SHP77 treated with DMSO at 0.1 percent for 48 hours (cell line): ENCODE results near the gene MTCL1.
"Not testable (repeated sequence)": the region's sequence is repeated elsewhere in the genome, so short reads cannot be mapped to it uniquely, and the experiment has no call there.

Experiments
- DNase-seq: peaks from one replicate; lab custom pipeline; 2025; lab: John Stamatoyannopoulos, UW

MTCL1 gene

DNA sequence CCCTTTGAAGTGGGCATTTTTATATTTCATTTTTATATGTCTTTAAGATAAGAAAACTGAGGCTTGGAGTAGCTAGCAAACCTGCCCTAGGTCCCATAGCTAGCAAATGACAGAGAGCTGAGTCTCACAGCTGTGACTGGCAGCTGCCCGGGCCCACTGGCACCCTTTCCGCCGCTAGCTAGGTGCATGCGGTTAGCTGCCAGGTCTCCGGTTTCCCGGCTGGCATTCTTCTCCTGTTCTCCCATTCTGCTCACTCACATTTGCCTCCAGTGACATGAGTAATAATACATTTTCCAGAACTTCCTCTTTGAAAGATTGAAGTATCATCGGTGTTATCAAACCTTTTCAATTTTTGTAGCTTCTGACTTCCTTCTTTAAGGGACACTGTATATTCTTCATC lies 38.7 kb downstream of the MTCL1 start:
- DNase-seq: no peak

DNA sequence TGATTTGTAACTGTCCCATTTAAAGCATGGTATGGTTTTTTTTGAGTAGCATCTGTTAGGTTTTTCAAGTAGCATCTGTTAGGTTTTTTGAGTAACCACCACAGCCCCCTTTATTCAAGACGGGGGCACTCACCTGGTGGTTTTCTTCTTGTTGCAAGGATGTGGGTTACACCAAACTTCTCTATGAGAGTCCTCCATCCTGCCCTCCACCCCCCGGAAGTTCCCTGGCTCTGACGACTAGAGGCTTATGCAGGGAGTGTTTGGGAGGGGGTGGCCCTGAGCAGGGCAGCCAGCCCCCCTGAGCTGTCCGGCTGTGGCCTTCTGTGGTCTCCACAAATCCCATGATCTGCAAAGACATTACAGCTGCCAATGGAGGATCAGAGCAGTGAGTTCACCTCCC lies 39.3 kb downstream of the MTCL1 start:
- DNase-seq: no peak

- DNase-seq: no peak
Measured at GRCh38 chr18:8745355-8746014, 40.1 kb downstream of the MTCL1 start.

GRCh38 chr18:8747440-8747937 lies 42.1 kb downstream of the MTCL1 start:
- no peak for DNase-seq

GRCh38 chr18:8749492-8749891 lies 44.1 kb downstream of the MTCL1 start:
- no peak for DNase-seq

GRCh38 chr18:8750954-8751415 lies 45.6 kb downstream of the MTCL1 start:
- no peak for DNase-seq

- DNase-seq: no peak
Measured at GRCh38 chr18:8751692-8752091, 46.3 kb downstream of the MTCL1 start.

GRCh38 chr18:8752329-8752728 lies 47.0 kb downstream of the MTCL1 start:
- no peak for DNase-seq

DNA sequence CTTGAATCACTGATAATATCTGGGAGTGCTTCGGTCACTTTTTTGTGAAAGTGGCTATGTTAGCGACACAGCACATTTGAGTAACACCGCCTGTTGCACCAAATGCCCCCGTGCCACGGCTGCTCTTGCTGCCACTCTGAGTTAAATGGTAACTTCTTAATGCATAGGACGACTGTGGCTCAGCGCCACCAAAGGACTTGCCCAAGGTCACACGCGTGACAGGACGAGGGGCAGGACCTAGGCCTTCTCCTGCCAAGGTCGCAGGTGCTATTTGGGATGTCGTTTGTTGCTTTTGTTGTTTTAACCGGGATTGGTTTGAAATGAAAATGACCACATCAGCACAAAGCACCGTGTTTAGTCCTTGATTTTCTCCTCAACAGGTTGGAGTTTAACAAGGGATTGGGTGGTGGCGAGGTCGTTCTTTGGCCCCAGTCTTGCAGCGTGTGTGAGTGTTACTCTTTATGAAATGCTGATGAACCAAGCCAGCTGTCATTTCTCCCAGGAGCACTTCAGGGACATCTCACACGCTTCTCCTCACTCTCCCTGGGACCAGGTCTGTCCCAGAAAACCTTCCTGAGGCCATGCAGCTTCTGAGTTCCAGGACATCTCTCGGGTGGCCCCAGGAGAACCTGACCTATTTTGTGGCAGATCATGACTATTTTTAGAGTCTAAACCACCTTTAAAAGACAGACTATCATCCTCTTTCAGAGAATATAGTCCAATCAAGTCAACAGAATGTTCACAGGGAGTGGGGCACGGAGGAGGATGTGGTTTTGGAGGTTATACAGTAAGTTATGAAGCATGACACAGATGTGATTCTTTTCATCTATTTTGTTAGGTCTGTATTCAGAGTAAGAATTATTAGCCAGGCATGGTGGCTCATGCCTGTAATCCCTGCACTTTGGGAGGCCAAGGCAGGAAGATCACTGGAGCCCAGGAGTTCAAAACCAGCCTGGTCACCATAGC lies 49.9 kb downstream of the MTCL1 start:
- no peak for DNase-seq

DNA sequence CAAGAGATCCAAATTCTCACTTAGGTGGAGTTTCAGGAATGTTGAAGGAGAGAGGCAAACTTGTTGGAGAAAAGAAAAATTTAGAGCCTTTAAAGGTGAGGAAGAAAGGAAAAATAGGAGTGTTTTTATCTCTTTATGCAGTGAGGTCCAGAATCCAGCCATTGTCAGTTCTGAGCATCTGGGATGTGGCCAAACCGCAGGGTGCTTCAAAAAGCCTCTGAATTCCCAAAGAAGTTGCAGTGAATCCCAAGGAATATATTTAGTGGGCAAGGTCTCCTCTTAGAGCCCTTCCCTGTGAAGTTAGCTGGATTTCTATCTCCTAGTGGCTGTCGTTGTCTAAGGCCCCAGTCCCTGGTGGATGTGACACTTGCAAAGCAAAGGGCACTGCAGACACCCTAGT lies 51.2 kb downstream of the MTCL1 start:
- DNase-seq: no peak

DNA sequence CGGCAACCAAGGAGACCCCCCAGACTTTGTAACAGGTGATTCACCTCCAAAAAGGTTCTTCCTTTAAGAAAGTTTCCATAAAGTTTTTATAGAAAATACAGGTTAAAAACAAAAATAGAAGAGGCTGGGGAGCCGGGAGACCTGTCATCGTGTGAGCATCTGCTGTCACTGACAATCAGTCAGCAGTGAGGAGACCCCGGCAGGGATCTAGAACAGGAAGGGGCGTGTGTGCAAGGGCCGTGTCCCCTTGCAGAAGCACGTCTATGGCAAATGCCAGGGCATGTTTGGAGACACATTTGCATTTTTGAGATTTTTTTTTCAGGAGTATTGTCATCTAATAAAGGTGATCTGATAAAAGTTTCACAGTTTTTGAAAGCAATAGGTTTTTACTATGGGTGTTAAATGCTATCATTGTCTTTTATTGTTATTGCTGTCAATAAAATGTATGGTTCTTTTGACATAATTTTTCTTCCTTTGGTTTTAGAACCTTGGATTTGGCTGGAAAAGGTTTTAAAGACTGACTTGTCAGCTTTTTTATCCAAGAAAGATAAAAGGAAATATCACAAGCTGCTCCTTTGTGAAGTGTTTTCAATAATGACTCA lies 52.1 kb downstream of the MTCL1 start:
- no peak for DNase-seq

DNA sequence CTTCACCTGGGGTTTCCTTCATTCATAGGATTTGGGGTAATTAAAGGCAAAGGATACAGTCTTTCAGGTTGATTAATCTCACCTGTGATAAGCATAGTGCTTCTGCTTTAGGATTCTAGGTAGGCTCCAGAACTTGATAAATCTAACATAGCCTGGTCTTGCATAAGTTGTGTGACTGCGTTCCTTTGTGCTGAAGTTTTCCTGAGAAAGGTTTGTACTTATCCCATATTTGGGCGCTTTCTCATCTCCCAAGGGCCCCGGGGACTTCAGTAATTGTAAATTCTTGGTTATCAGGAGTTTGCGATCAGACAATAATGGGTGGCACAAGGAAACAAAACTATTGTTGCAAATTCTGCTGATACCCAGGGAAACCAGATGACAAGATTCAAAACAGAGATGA lies 53.1 kb downstream of the MTCL1 start:
- DNase-seq: no peak

DNA sequence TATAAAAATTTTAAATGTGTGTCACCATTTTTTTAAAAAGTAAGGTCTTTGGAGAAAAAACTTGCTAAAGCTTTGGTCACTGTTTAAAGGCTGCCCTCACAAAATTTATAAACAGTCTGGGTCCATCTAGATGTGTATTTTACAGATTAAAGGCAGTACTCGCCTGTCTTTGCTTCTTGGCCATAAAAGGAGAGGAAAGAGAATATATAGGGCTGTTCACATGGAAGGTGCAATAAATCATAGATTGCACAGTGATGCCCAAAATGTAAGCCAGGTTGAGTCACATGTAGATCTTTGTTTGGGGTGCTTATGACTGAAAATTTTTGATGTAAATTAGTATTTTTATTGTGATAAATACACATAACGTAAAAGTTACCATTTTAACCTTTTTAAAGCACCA lies 55.6 kb downstream of the MTCL1 start:
- no peak for DNase-seq

- DNase-seq: not testable (repeated sequence)
Measured at GRCh38 chr18:8761535-8761934, 56.2 kb downstream of the MTCL1 start.

DNA sequence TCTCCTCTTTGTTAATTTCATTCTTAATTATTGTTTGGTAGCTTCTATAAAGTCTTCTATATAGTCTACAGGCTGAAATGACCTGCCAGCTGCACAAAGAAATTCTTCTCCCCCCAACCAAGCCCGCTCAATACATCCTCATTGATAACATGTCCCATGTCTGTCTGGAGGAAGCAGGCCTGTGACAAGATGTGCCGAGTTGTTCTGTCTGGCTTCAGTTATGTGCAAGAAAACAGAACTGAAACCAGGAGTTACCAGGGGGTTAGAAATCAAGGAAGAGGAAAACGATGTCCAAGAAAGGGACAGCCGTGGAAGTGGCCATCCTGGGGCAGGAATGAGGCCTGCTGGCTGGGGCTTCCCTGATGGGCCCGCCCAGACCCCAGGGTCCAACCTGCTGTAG lies 57.6 kb downstream of the MTCL1 start:
- DNase-seq: no peak

DNA sequence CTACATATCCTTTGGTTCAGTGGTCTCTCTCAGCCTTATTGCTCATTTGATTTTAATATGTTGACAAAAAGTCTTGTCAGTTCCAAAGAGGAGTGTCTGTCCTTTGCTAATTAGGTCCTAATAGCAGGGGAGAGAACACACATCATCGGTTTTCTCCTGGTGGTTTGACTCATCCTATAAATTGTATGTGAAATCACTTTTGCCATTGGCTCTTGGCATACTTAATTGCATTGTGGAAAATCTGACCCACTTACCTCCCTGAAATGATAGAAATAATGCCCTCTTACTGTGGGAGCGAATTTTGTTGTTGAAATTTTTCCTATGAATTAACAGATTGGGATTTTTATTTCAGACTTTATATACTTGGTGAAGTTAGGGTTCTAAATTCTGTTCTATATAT lies 58.3 kb downstream of the MTCL1 start:
- DNase-seq: no peak

DNA sequence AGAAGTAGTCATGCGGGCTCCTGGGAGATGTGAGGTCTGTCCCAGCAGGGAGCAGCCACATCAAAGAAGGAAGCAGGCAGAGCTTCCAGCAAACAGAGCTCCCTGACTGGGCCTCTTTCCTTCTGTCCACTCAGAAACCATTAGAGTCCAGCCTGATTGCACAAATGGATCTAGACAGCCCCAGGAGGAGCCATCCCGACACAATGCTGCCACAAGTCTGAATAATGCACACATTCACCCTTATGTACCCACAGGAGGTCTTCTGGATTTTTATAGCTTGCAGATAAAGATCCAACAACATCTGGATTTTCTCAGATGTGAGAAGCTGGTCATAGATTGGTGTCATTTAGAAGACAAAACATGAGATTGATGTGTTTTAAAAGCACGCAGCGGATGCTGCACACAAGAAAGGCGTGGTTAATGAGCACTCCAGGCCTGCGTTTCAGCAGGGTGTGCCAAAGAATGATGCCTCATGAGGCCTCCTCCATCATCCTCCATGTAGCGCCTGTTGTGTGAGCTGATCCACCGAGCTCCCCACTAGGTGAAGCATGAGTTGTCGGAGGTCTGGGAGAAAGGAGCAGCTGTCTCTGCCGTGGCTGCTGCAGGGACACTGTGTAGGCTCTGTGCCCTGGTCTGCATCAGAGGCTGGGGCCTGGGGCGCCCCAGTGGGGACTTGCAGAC lies 60.6 kb downstream of the MTCL1 start:
- DNase-seq: no peak

DNA sequence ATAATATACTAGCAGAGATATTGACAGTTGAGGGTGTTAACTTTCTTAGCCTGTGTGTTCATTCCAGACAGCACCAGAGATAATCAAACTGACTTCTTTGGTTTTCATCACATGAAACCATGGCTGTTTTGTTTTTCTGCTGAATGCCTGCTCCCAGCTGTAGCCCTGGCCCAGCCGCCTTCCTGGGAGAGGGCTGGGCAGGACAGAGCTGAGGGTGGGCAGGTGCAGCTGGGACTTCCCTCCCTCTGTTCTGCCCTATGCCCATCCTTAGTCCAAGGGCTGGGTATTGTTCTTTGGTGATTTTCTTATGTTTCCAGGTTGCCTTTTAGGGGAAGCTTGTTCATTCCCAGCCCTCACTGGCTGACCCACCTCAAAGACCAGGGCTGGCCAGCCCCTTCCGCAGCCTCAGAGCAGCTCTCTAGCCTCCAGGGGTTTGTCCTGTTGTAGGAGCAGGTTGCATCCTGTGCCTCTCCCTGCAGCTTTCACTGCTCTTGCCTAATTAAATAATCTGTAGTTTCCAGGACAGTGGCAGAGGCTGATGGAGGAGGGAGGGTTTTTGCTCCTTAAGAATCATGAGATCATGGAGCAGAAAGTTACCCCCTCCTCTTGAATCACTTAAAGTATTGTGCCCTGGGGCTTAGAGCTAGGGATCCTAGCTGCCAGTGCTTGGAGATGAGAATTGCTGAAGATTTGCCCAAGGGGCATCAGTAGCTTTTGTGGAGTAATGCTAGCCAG lies 61.4 kb downstream of the MTCL1 start:
- no peak for DNase-seq

DNA sequence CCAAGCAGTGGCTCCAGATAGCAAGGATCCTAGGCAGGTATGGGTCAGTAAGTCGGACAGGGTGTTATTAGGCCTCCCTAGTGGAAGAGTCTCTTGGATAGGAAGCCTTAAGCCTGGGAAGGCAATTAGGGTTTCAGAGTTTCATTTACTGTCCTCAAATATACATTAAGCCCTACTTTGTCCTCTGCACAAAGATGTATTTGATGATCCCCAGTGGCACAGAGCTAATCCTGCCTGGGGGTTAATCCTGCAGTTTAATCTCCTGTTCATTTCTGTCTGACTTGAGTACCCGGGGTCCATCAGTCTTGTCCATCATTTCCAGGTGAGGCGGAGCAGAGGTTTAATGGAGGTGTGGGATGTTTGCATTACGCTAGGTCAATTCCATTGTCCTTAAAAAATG lies 62.0 kb downstream of the MTCL1 start:
- DNase-seq: no peak

- DNase-seq: no peak
Measured at GRCh38 chr18:8769509-8770095, 64.2 kb downstream of the MTCL1 start.

DNA sequence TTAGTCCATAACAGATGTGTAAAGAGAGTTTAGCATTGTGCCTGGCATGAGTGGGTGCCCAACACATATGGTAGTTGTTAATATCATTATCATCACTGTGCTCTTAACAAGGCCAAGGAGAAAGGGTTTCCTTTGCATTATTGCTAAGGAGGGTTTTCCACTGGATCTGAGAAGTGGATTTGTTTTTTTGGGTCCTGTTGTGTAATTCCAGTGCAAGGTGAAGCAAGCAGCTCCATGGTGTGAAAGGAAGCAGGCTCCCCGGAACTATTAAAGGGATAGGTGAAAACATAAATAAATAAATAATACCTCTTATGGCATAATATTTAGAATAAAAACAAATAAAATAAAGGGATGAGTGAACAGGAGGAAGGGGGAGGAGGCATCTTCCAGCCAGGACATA lies 65.3 kb downstream of the MTCL1 start:
- DNase-seq: no peak
